GM23248 (cell line): ENCODE measurements around the gene NARF. TPM values are rescaled to one million over a fixed set of nuclear protein-coding genes. Genes with fewer than 3 reads are reported as not detected.

Experiments
- DNase-seq: peaks from one replicate; pipeline ENCODE4 v3.0.0-alpha.2; 2015
- H2AFZ ChIP-seq: fragments of 200-600 bp; sonication (generic); 2 replicates; pipeline ENCODE4 v1.6.1; 2016; ENCODE audit warnings: antibody characterized with exemption
- H3F3A ChIP-seq: fragments of 200-600 bp; sonication (generic); 2 replicates; pipeline ENCODE4 v1.6.1; 2016; ENCODE audit warnings: mild to moderate bottlenecking, antibody characterized with exemption, mixed run types; ENCODE audit not compliant: insufficient read depth
- H3K27ac ChIP-seq: fragments of 200-600 bp; sonication (generic); 2 replicates; pipeline ENCODE4 v1.5.1; 2016; ENCODE audit warnings: mild to moderate bottlenecking
- H3K27me3 ChIP-seq: fragments of 200-600 bp; sonication (generic); replicated peaks from 2 replicates; pipeline ENCODE4 v1.6.1; 2016; ENCODE audit warnings: mild to moderate bottlenecking; ENCODE audit not compliant: insufficient read depth
- H3K36me3 ChIP-seq: fragments of 200-600 bp; sonication (generic); 2 replicates; pipeline ENCODE4 v1.6.1; 2016; ENCODE audit warnings: low read depth, mild to moderate bottlenecking
- H3K4me1 ChIP-seq: fragments of 200-600 bp; sonication (generic); 2 replicates; pipeline ENCODE4 v1.6.1; 2016; ENCODE audit warnings: mild to moderate bottlenecking; ENCODE audit not compliant: insufficient read depth
- H3K4me2 ChIP-seq: fragments of 200-600 bp; sonication (generic); one replicate; pipeline ENCODE4 v1.6.1; 2016; ENCODE audit warnings: mild to moderate bottlenecking; ENCODE audit not compliant: unreplicated experiment
- H3K4me3 ChIP-seq: fragments of 200-600 bp; sonication (generic); 2 replicates; pipeline ENCODE4 v1.5.1; 2016; ENCODE audit warnings: mild to moderate bottlenecking
- H3K79me2 ChIP-seq: fragments of 200-600 bp; sonication (generic); 2 replicates; pipeline ENCODE4 v1.6.1; 2016; ENCODE audit warnings: mild to moderate bottlenecking; ENCODE audit not compliant: insufficient read depth
- H3K9ac ChIP-seq: fragments of 200-600 bp; sonication (generic); 2 replicates; pipeline ENCODE4 v1.6.1; 2016; ENCODE audit warnings: mild to moderate bottlenecking
- H3K9me2 ChIP-seq: fragments of 200-600 bp; sonication (generic); 2 replicates; pipeline ENCODE4 v1.6.1; 2016; ENCODE audit warnings: mixed run types, mild to moderate bottlenecking, moderate library complexity; ENCODE audit not compliant: insufficient read depth
- H3K9me3 ChIP-seq: fragments of 200-600 bp; sonication (generic); one replicate; pipeline ENCODE4 v1.6.1; 2017; ENCODE audit warnings: low read depth
- H4K20me1 ChIP-seq: fragments of 200-600 bp; sonication (generic); 2 replicates; pipeline ENCODE4 v1.6.0; 2016; ENCODE audit not compliant: insufficient read depth
- EZH2 ChIP-seq: fragments of 200-600 bp; sonication (generic); IDR thresholded peaks from 2 replicates; pipeline ENCODE4 v1.6.1; 2018; ENCODE audit warnings: antibody characterized with exemption, mild to moderate bottlenecking; ENCODE audit not compliant: insufficient read depth, poor library complexity, severe bottlenecking
- EZH2phosphoT487 ChIP-seq: fragments of 200-600 bp; sonication (generic); IDR thresholded peaks from 2 replicates; pipeline ENCODE4 v1.6.1; 2018; ENCODE audit warnings: antibody characterized with exemption, moderate library complexity, mild to moderate bottlenecking, low read depth; ENCODE audit not compliant: insufficient read depth
- WGBS, 2 experiments: methylation state at CpG; one replicate each; pipeline ENCODE4 v1.1.6; 2015 to 2017; ENCODE audit warnings: low lambda C conversion rate in 2 of 2, low coverage in 1 of 2; ENCODE audit errors: missing lambda C conversion rate in 2 of 2; 5-methylcytosine and 5-hydroxymethylcytosine counted together
- in situ Hi-C: fragments of 300-500 bp; cut with MboI; formaldehyde crosslinking; loops from 2 replicates; pipeline ENCODE4 v1.15.0; 2020
- polyA plus RNA-seq: library from polyadenylated mRNA; unstranded; fragments of >200 nt; fragmentation: Nextera tagmentation; extraction: Ambion mirVana; gene quantifications from 2 replicates; pipeline ENCODE4 v1.2.1, GENCODE V29; 2016
- total RNA-seq: library from RNA; depleted of rRNA; stranded (reverse); fragments of >200 nt; shearing (Covaris generic); gene quantifications from 2 replicates; pipeline ENCODE4 v1.2.3, GENCODE V29; 2014

Gene NARF
- total and polyA plus RNA-seq, 2 experiments from 2014 or later = 55.2 to 70.2 TPM

GRCh38 chr17:82517230-82517865 is 58.8 kb downstream of the NARF start:
- peak; percentile 82 for DNase-seq
- peak overlapping the region; percentile 88 for H3K27ac ChIP-seq
- H3K36me3 ChIP-seq = no peaks in the 10 kb centered on the region
- no peaks in the 10 kb centered on the region for H3K27me3 ChIP-seq
- no peak for TF ChIP-seq EZH2
- no peak for TF ChIP-seq EZH2phosphoT487
- H3K4me2 ChIP-seq = peak overlapping the region; percentile 51
- H3K4me1 ChIP-seq = peaks cover 9% of the 10 kb centered on the region; the same call in 1 of the 2 replicates
- H3K9me2 ChIP-seq = no peaks in the 10 kb centered on the region
- in situ Hi-C loops = no loop called here
- peaks cover 21% of the 10 kb centered on the region for H3K79me2 ChIP-seq
- H3K9me3 ChIP-seq = no peaks in the 10 kb centered on the region
- H3K4me3 ChIP-seq = no peak overlapping the region
- WGBS, 2 experiments = 41 to 44% methylated on average over 10 of the region's 10 CpGs
- peaks cover 20% of the 10 kb centered on the region for H3F3A ChIP-seq
- H3K9ac ChIP-seq = peak overlapping the region; percentile 63
- no peaks in the 10 kb centered on the region for H4K20me1 ChIP-seq
- H2AFZ ChIP-seq = no peak overlapping the region; the same call in 1 of the 2 replicates

GRCh38 chr17:82518826-82519810 is 60.6 kb downstream of the NARF start, which contains the start of gene FOXK2:
Gene FOXK2 (plus strand): TSS chr17:82519732. CDS start chr17:82519889, 157 bp downstream.
- Histone ChIP-seq H3K4me1 (peaks cover 12% of the 10 kb centered on the region; the same call in 1 of the 2 replicates), H3K4me3 (peak within 1 kb of the TSS; percentile 91), H4K20me1 (peaks cover 10% of the 10 kb centered on the region; the same call in 1 of the 2 replicates), H3K79me2 (peaks cover 39% of the 10 kb centered on the region), H2AFZ (peak within 1 kb of the TSS; percentile 81), H3K9ac (peak within 1 kb of the TSS; percentile 93), H3K9me2 (no peaks in the 10 kb centered on the region), H3F3A (peaks cover 20% of the 10 kb centered on the region), H3K4me2 (peak within 1 kb of the TSS; percentile 96), H3K27me3 (no peaks in the 10 kb centered on the region), H3K9me3 (no peaks in the 10 kb centered on the region), H3K36me3 (no peaks in the 10 kb centered on the region), H3K27ac (peak within 1 kb of the TSS; percentile 93)
- peak; percentile 98 for DNase-seq
- in situ Hi-C loops = no loop called here
- WGBS, 2 experiments = 4% methylated on average over 92 to 102 of the region's 114 CpGs
- TF ChIP-seq EZH2 = no peak
- no peak for TF ChIP-seq EZH2phosphoT487

- Histone ChIP-seq H3K4me3 (peak overlapping the region; percentile 91), H3K4me1 (peaks cover 12% of the 10 kb centered on the region; the same call in 1 of the 2 replicates), H3K36me3 (no peaks in the 10 kb centered on the region), H3F3A (peaks cover 20% of the 10 kb centered on the region), H3K4me2 (peak overlapping the region; percentile 96), H3K27me3 (no peaks in the 10 kb centered on the region), H3K9ac (peak overlapping the region; percentile 86), H3K27ac (peak overlapping the region; percentile 67), H3K79me2 (peaks cover 50% of the 10 kb centered on the region), H3K9me3 (no peaks in the 10 kb centered on the region), H4K20me1 (peaks cover 10% of the 10 kb centered on the region; the same call in 1 of the 2 replicates), H3K9me2 (no peaks in the 10 kb centered on the region), H2AFZ (peak overlapping the region; percentile 46)
- DNase-seq = peak; percentile 71
- in situ Hi-C loops = no loop called here
- whole genome bisulfite sequencing, 2 experiments = 1% methylated on average over 60 to 70 of the region's 94 CpGs
- TF ChIP-seq EZH2phosphoT487 (no peak), EZH2 (no peak)
Observed at GRCh38 chr17:82519971-82520903, 61.7 kb downstream of the NARF start.
